Lung (tissue), 12 donors: Measurements from ENCODE around the gene ANKRD44. TPM values are rescaled to one million over a fixed set of nuclear protein-coding genes. Genes with fewer than 3 reads are reported as not detected.

Experiments used
- ATAC-seq: fragments of 200-7000 bp; cut with Tn5 transposase; one replicate; pipeline ENCODE4 v1.9.1; 2020; ENCODE audit warnings: moderate number of reproducible peaks; ENCODE audit not compliant: insufficient read depth, low FRiP score
- DNase-seq, 3 donors: peaks; one replicate each; pipeline ENCODE4 v3.0.0-alpha.2; 2013 to 2017
- H3K27ac ChIP-seq, 2 donors: one replicate each; pipeline ENCODE4 v1.5.1; 2013; ENCODE audit warnings: mild to moderate bottlenecking in 2 of 2, moderate library complexity in 2 of 2, control low read depth in 1 of 2, inconsistent platforms in 1 of 2, low read depth in 1 of 2, low read length in 1 of 2
- H3K27me3 ChIP-seq, 3 donors: one replicate each; pipeline ENCODE4 v1.5.1; 2013; ENCODE audit warnings: low read length in 2 of 3; ENCODE audit not compliant: control insufficient read depth in 3 of 3, insufficient read depth in 3 of 3
- H3K36me3 ChIP-seq, 4 donors: one replicate each; pipeline ENCODE4 v1.5.1; 2013; ENCODE audit warnings: low read length in 4 of 4, mild to moderate bottlenecking in 1 of 4, moderate library complexity in 1 of 4; ENCODE audit not compliant: control insufficient read depth in 4 of 4, insufficient read depth in 4 of 4
- H3K4me1 ChIP-seq, 5 donors: one replicate each; pipeline ENCODE4 v1.5.1; 2013; ENCODE audit warnings: low read length in 5 of 5, mild to moderate bottlenecking in 2 of 5, moderate library complexity in 1 of 5; ENCODE audit not compliant: control insufficient read depth in 5 of 5, insufficient read depth in 5 of 5
- H3K4me3 ChIP-seq: one replicate; pipeline ENCODE4 v1.5.1; 2013; ENCODE audit warnings: mild to moderate bottlenecking, control low read depth, moderate library complexity
- H3K9ac ChIP-seq, 2 donors: one replicate each; pipeline ENCODE4 v1.5.1; 2013; ENCODE audit warnings: low read length in 2 of 2, control low read depth in 1 of 2; ENCODE audit not compliant: insufficient read depth in 1 of 2
- H3K9me3 ChIP-seq, 4 donors: one replicate each; pipeline ENCODE4 v1.5.1; 2013; ENCODE audit warnings: low read length in 3 of 4, mild to moderate bottlenecking in 1 of 4, moderate library complexity in 1 of 4; ENCODE audit not compliant: control insufficient read depth in 4 of 4, insufficient read depth in 3 of 4
- CTCF ChIP-seq: IDR thresholded peaks from 2 replicates; pipeline ENCODE4 v1.5.1; 2012; ENCODE audit warnings: mild to moderate bottlenecking; ENCODE audit errors: control extremely low read depth, extremely low read depth
- WGBS, 2 donors: extraction: QIAGEN DNeasy Blood & Tissue Kit; methylation state at CpG; one replicate each; pipeline ENCODE4 v1.1.7; 2013; 5-methylcytosine and 5-hydroxymethylcytosine counted together
- polyA plus RNA-seq, 2 donors: library from polyadenylated mRNA; stranded (reverse); fragments of 200-250 nt; gene quantifications; one replicate each; pipeline ENCODE4 v1.2.1, GENCODE V29; 2013
- total RNA-seq, 2 donors: library from RNA; depleted of rRNA in 1 of 2; stranded (reverse); fragments of >200 nt in 1 of 2; gene quantifications; one replicate each; pipeline ENCODE4 v1.2.1, GENCODE V29; 2014 to 2021
- donor health status: control.
- donor health status: control.
- donor health status: Bipolar disorder and iron deficiency.
- donor health status: healthy.
- donor health status: DM: yes; HTN: yes; CAD: no.

The ANKRD44 gene
- total and polyA plus RNA-seq, 4 donors: 7.1 to 73.8 (median 20.3) TPM

- no peaks in the 10 kb centered on the region for H3K27me3 ChIP-seq
- ATAC-seq: no peak
- H3K4me1 ChIP-seq: peaks cover 0 to 8% (median 4%) of the 10 kb centered on the region in 5 donors
- no peak for TF ChIP-seq CTCF
- no peak overlapping the region for H3K9ac ChIP-seq
- H3K4me3 ChIP-seq: no peak overlapping the region
- no peaks in the 10 kb centered on the region for H3K36me3 ChIP-seq
- no peak for DNase-seq
- H3K27ac ChIP-seq: no peak overlapping the region
- H3K9me3 ChIP-seq: no peaks in the 10 kb centered on the region
- 85 to 87% methylated on average over 4 of the region's 4 CpGs for WGBS, 2 donors
Observed at GRCh38 chr2:197147942-197148341, 162.6 kb downstream of the ANKRD44 start.

- WGBS, 2 donors: 64 to 68% methylated on average over 5 of the region's 5 CpGs
- TF ChIP-seq CTCF: no peak
- H3K9me3 ChIP-seq: no peaks in the 10 kb centered on the region
- no peaks in the 10 kb centered on the region for H3K27me3 ChIP-seq
- ATAC-seq (no peak), DNase-seq (no peak)
- H3K36me3 ChIP-seq: no peaks in the 10 kb centered on the region
- H3K4me1 ChIP-seq: peaks cover 0 to 7% (median 5%) of the 10 kb centered on the region in 5 donors
- H3K27ac ChIP-seq: no peak overlapping the region
- H3K4me3 ChIP-seq: no peak overlapping the region
- H3K9ac ChIP-seq: no peak overlapping the region
Observed at GRCh38 chr2:197146995-197147394, 163.6 kb downstream of the ANKRD44 start.

- 27 to 34% methylated on average over 4 of the region's 4 CpGs for WGBS, 2 donors
- Histone ChIP-seq H3K9ac (no peak overlapping the region), H3K27me3 (no peaks in the 10 kb centered on the region), H3K4me3 (no peak overlapping the region), H3K9me3 (no peaks in the 10 kb centered on the region), H3K27ac (peak overlapping the region in 1 of 2 donors; percentile 73), H3K4me1 (peaks cover 0 to 11% (median 4%) of the 10 kb centered on the region in 5 donors), H3K36me3 (no peaks in the 10 kb centered on the region)
- no peak for TF ChIP-seq CTCF
- DNase-seq (peak in 1 of 3 donors; percentile 28), ATAC-seq (peak; percentile 69)
Observed at GRCh38 chr2:197145471-197146056, 165.0 kb downstream of the ANKRD44 start.

- no peak for ATAC-seq
- H3K27ac ChIP-seq: peak overlapping the region in 1 of 2 donors; percentile 31
- 67 to 83% methylated on average over 1 of the region's 1 CpG for WGBS, 2 donors
Observed at GRCh38 chr2:197144183-197144582, 166.4 kb downstream of the ANKRD44 start.

More at GRCh38 chr2:197144183-197144582, 166.4 kb downstream of the ANKRD44 start:
- DNase-seq: peak in 1 of 3 donors; percentile 52
- no peak for TF ChIP-seq CTCF
- H3K4me3 ChIP-seq: no peak overlapping the region
- peaks cover 0 to 11% (median 4%) of the 10 kb centered on the region in 5 donors for H3K4me1 ChIP-seq
- H3K27me3 ChIP-seq: no peaks in the 10 kb centered on the region
- H3K9ac ChIP-seq: no peak overlapping the region
- no peaks in the 10 kb centered on the region for H3K36me3 ChIP-seq
- H3K9me3 ChIP-seq: no peaks in the 10 kb centered on the region
